HepG2 (cell line): ENCODE results near the gene CLIP2. TPM values are rescaled to one million over a fixed set of nuclear protein-coding genes. Genes with fewer than 3 reads are reported as not detected.

ENCODE experiments used
- ATAC-seq: fragments of 200-7000 bp; cut with Tn5 transposase; 3 replicates; pipeline ENCODE4 v1.9.1; 2020; ENCODE audit warnings: mild to moderate bottlenecking, moderate library complexity
- BruUV-seq: library from RNA; stranded (reverse); fragments of 400-500 nt; replicated peaks from 2 replicates; lab custom pipeline; 2021; lab: Mats Ljungman, UMichigan
- CTCF ChIA-PET: fragments of 300-600 bp; formaldehyde crosslinking; extraction: SDS; loops from one replicate; lab custom pipeline; 2021; ENCODE audit warnings: low total read pairs, inconsistent platforms, low intra/inter-chr PET ratio; lab: Yijun Ruan, JAX
- POLR2A ChIA-PET: fragments of 350-600 bp; sonication (Branson Sonifier 250); formaldehyde crosslinking; loops from one replicate; lab custom pipeline; 2020; ENCODE audit warnings: antibody characterized with exemption, inconsistent platforms; lab: Yijun Ruan, JAX
- DNase-seq: peaks from one replicate; pipeline ENCODE4 v3.0.0-alpha.2; 2015; ENCODE audit warnings: low spot score
- FAIRE-seq: peaks from 3 replicates; lab custom pipeline; 2011; peaks lifted over from hg19 to GRCh38; lab: Jason Lieb, UNC
- H2AFZ ChIP-seq: one replicate; pipeline ENCODE4 v1.6.1; 2011; ENCODE audit warnings: low read length, inconsistent platforms
- H3K27ac ChIP-seq: fragments of 300-600 bp; 3 replicates; pipeline ENCODE4 v1.8.0; 2011; ENCODE audit warnings: mixed run types, mild to moderate bottlenecking, mixed read lengths, low read length, inconsistent platforms; ENCODE audit not compliant: insufficient read depth; ENCODE audit errors: extremely low read length
- H3K27me3 ChIP-seq, 2 experiments: fragments of 200-600 bp in 1 of 2; 2 replicates in 1 of 2; 3 replicates in 1 of 2; pipeline versions ENCODE4 v1.6.0 to v1.8.0; 2011; ENCODE audit warnings: low read length in 2 of 2, mild to moderate bottlenecking in 2 of 2, moderate library complexity in 2 of 2, inconsistent platforms in 1 of 2; ENCODE audit not compliant: insufficient read depth in 2 of 2, control insufficient read depth in 1 of 2
- H3K36me3 ChIP-seq, 2 experiments: fragments of 200-600 bp in 1 of 2; replicated peaks in 1 of 2; 2 replicates in 1 of 2; 3 replicates in 1 of 2; pipeline versions ENCODE4 v1.5.1 to v1.8.0; 2011; ENCODE audit warnings: low read length in 2 of 2, inconsistent platforms in 1 of 2; ENCODE audit not compliant: insufficient read depth in 2 of 2, control insufficient read depth in 1 of 2
- H3K4me1 ChIP-seq: 2 replicates; pipeline ENCODE4 v1.5.1; 2012; ENCODE audit warnings: low read length, inconsistent platforms; ENCODE audit not compliant: insufficient read depth
- H3K4me2 ChIP-seq: 2 replicates; pipeline ENCODE4 v1.6.0; 2011; ENCODE audit warnings: low read depth, low read length, inconsistent platforms
- H3K4me3 ChIP-seq, 3 experiments: fragments of 200-600 bp in 1 of 3; sonication (generic), shearing (Covaris generic) in 1 of 3; replicated peaks in 1 of 3; 2 replicates each; pipeline ENCODE4 v1.5.1; 2011 to 2016; ENCODE audit warnings: low read length in 3 of 3, inconsistent platforms in 2 of 3, low read depth in 2 of 3, mild to moderate bottlenecking in 2 of 3, control low read depth in 1 of 3, mixed read lengths in 1 of 3; ENCODE audit not compliant: insufficient read depth in 1 of 3
- H3K79me2 ChIP-seq: one replicate; pipeline ENCODE4 v1.6.1; 2011; ENCODE audit warnings: low read length, inconsistent platforms; ENCODE audit not compliant: insufficient read depth
- H3K9ac ChIP-seq: 2 replicates; pipeline ENCODE4 v1.6.0; 2011; ENCODE audit warnings: mild to moderate bottlenecking, low read depth, low read length, inconsistent platforms; ENCODE audit not compliant: insufficient read depth
- H3K9me3 ChIP-seq: 2 replicates; pipeline ENCODE4 v1.5.1; 2012; ENCODE audit warnings: mild to moderate bottlenecking, low read length
- H4K20me1 ChIP-seq: 2 replicates; pipeline ENCODE4 v1.6.0; 2011; ENCODE audit warnings: inconsistent platforms, mild to moderate bottlenecking, low read length, moderate library complexity; ENCODE audit not compliant: insufficient read depth
- CREB1 ChIP-seq, 2 experiments: fragments of 450-650 bp in 1 of 2; IDR thresholded peaks; 2 replicates each; pipeline ENCODE4 v1.6.1; 2016 to 2017; ENCODE audit warnings: control low read depth in 1 of 2, mild to moderate bottlenecking in 1 of 2, missing compliant biosample characterization in 1 of 2, missing genetic modification characterization in 1 of 2
- EP300 ChIP-seq, 3 experiments: sonication (generic) in 1 of 3; formaldehyde crosslinking in 1 of 3; IDR thresholded peaks; 2 replicates each; pipeline versions ENCODE4 v1.5.1 to v1.6.1; 2011 to 2020; ENCODE audit warnings: low read depth in 2 of 3, low read length in 2 of 3, borderline replicate concordance in 1 of 3, improper control_type of control experiment in 1 of 3, mild to moderate bottlenecking in 1 of 3, missing genetic modification reagents in 1 of 3, moderate library complexity in 1 of 3
- ETV5 ChIP-seq: IDR thresholded peaks from 2 replicates; pipeline ENCODE4 v1.6.1; 2018; ENCODE audit warnings: missing biosample characterization, missing genetic modification reagents, inconsistent platforms, borderline replicate concordance
- HNF1B ChIP-seq: sonication (generic); formaldehyde crosslinking; IDR thresholded peaks from 2 replicates; pipeline ENCODE4 v1.5.1; 2020; ENCODE audit warnings: mild to moderate bottlenecking, moderate library complexity, missing genetic modification reagents
- KDM6A ChIP-seq: IDR thresholded peaks from 2 replicates; pipeline ENCODE4 v1.6.1; 2016; ENCODE audit warnings: low read depth
- SOX13 ChIP-seq, 3 experiments: fragments of 450-650 bp in 1 of 3; sonication (generic) in 1 of 3; formaldehyde crosslinking in 1 of 3; IDR thresholded peaks in 2 of 3; conservative IDR thresholded peaks in 1 of 3; 2 replicates each; pipeline versions ENCODE4 v1.5.0 to v1.6.1; 2016 to 2020; ENCODE audit warnings: antibody characterized with exemption in 1 of 3, mild to moderate bottlenecking in 1 of 3, missing compliant biosample characterization in 1 of 3, missing genetic modification reagents in 1 of 3, moderate library complexity in 1 of 3
- SRY ChIP-seq: sonication (generic); formaldehyde crosslinking; IDR thresholded peaks from 2 replicates; pipeline ENCODE4 v1.8.0; 2022; ENCODE audit warnings: mild to moderate bottlenecking, missing genetic modification reagents
- ZMYM3 ChIP-seq: sonication (generic); formaldehyde crosslinking; IDR thresholded peaks from 2 replicates; pipeline ENCODE4 v1.5.1; 2020; ENCODE audit warnings: mild to moderate bottlenecking, missing genetic modification reagents
- ZUFSP ChIP-seq: sonication (generic); formaldehyde crosslinking; IDR thresholded peaks from 2 replicates; pipeline ENCODE4 v1.9.0; 2021; ENCODE audit warnings: missing genetic modification reagents, mild to moderate bottlenecking, borderline replicate concordance
- WGBS: methylation state at CpG from one replicate; pipeline ENCODE4 v1.1.6; 2017; ENCODE audit warnings: low lambda C conversion rate; 5-methylcytosine and 5-hydroxymethylcytosine counted together
- in situ Hi-C: cut with HindIII; loops from 2 replicates; pipeline ENCODE4 v1.10.0; 2017; ENCODE audit warnings: low pct_unique_long_range_greater_than_20kb; ENCODE audit not compliant: extremely low pct_ligation_motif_present
- intact Hi-C: fragments of 100-400 bp; cut with micrococcal nuclease; formaldehyde crosslinking; loops from one replicate; pipeline ENCODE4 v1.10.0; 2022; ENCODE audit not compliant: unreplicated experiment
- polyA plus RNA-seq, 8 experiments: library from polyadenylated mRNA; depleted of rRNA in 3 of 8; stranded (reverse) in 7 of 8; unstranded in 1 of 8; fragments of >200 nt; fragmentation: Illumina TruSeq in 4 of 8; extraction: Trizol in 4 of 8; gene quantifications; 2 replicates each; pipeline versions ENCODE4 v1.2.1 to v1.2.3, GENCODE V29; 2011 to 2016; ENCODE audit warnings: low read depth in 4 of 8, missing spikeins in 1 of 8, mixed read lengths in 1 of 8; ENCODE audit not compliant: insufficient read depth in 1 of 8
- total RNA-seq, 5 experiments: library from RNA; depleted of rRNA; stranded (reverse); fragments of >200 nt; fragmentation: Illumina TruSeq; extraction: Trizol; gene quantifications; 2 replicates each; pipeline ENCODE4 v1.2.3, GENCODE V29; 2016; ENCODE audit warnings: low read depth in 1 of 5
- TF ChIP-seq, protein P1 (sequence below): sonication (generic); formaldehyde crosslinking; conservative IDR thresholded peaks from 2 replicates; pipeline ENCODE4 v1.4.0; 2020; ENCODE audit warnings: missing genetic modification reagents
- TF ChIP-seq, protein P2 (sequence below): sonication (generic); formaldehyde crosslinking; IDR thresholded peaks from 2 replicates; pipeline ENCODE4 v1.5.0; 2020; ENCODE audit warnings: missing genetic modification reagents
- TF ChIP-seq, protein P3 (sequence below): sonication (generic); formaldehyde crosslinking; IDR thresholded peaks from 2 replicates; pipeline ENCODE4 v1.5.1; 2020; ENCODE audit warnings: missing genetic modification reagents, mild to moderate bottlenecking, borderline replicate concordance

CLIP2 gene
- total and polyA plus RNA-seq, 2 of the 13 experiments (the other 11 are each of a cell fraction or from before 2014, with no cell fraction given), result 6.5 to 17.4 TPM

GRCh38 chr7:74258639-74259038 is 30.6 kb upstream of the CLIP2 start:
- Histone ChIP-seq H3K9ac (no peak overlapping the region), H4K20me1 (no peaks in the 10 kb centered on the region), H3K79me2 (peaks cover 4% of the 10 kb centered on the region), H3K4me1 (peaks cover 66% of the 10 kb centered on the region), H3K4me2 (peak overlapping the region; percentile 24; the same call in 1 of the 2 replicates), H3K27ac (no peak overlapping the region), H3K27me3 (no peaks in the 10 kb centered on the region; a peak in 1 of 5 replicates), H3K9me3 (no peaks in the 10 kb centered on the region), H3K36me3 (no peaks in the 10 kb centered on the region), H2AFZ (no peak overlapping the region), H3K4me3 (no peak overlapping the region)
- BruUV-seq, result no TSS peak
- ChIA-PET POLR2A (interaction anchor here (0.6 to 1.6 kb wide), 2 partner anchors 34 to 1662 kb away, joined by 3 to 6 read pairs; no protein-coding TSS in a partner anchor), CTCF (no interaction called here)
- 14% methylated on average over 9 of the region's 9 CpGs for WGBS
- DNase-seq (no peak), ATAC-seq (no peak), FAIRE-seq (no peak)
- in situ Hi-C loops (no loop called here), intact Hi-C loops (loop anchor here (5.0 kb wide), 1 partner anchor 34 kb away; no protein-coding TSS in a partner anchor)
- no peak for TF ChIP-seq SOX13 (IDR thresholded peaks at IDR 0.05)
- TF ChIP-seq SOX13 (CRISPR knock-in tag; conservative IDR thresholded peaks at IDR 0.05 in 1 of 2, IDR thresholded peaks at IDR 0.05 in 1 of 2), result peak in 1 of 2 experiments; percentile 30; a peak in 1 of 4 replicates
- TF ChIP-seq SRY, result no peak
- TF ChIP-seq, protein P1, sequence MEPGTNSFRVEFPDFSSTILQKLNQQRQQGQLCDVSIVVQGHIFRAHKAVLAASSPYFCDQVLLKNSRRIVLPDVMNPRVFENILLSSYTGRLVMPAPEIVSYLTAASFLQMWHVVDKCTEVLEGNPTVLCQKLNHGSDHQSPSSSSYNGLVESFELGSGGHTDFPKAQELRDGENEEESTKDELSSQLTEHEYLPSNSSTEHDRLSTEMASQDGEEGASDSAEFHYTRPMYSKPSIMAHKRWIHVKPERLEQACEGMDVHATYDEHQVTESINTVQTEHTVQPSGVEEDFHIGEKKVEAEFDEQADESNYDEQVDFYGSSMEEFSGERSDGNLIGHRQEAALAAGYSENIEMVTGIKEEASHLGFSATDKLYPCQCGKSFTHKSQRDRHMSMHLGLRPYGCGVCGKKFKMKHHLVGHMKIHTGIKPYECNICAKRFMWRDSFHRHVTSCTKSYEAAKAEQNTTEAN, result no peak
- no peak for TF ChIP-seq ZUFSP
- TF ChIP-seq CREB1 (IDR thresholded peaks at IDR 0.05), result no peak
- TF ChIP-seq CREB1 (CRISPR knock-in tag; IDR thresholded peaks at IDR 0.05), result no peak
- TF ChIP-seq KDM6A, result no peak
- TF ChIP-seq, protein P2, sequence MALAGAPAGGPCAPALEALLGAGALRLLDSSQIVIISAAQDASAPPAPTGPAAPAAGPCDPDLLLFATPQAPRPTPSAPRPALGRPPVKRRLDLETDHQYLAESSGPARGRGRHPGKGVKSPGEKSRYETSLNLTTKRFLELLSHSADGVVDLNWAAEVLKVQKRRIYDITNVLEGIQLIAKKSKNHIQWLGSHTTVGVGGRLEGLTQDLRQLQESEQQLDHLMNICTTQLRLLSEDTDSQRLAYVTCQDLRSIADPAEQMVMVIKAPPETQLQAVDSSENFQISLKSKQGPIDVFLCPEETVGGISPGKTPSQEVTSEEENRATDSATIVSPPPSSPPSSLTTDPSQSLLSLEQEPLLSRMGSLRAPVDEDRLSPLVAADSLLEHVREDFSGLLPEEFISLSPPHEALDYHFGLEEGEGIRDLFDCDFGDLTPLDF (CRISPR knock-in tag), result no peak
- no peak for TF ChIP-seq EP300 (IDR thresholded peaks at IDR 0.05; ENCODE audit: low read depth in 2 of 2, low read length in 2 of 2)
- no peak for TF ChIP-seq EP300 (CRISPR knock-in tag; IDR thresholded peaks at IDR 0.05; ENCODE audit: borderline replicate concordance)
- TF ChIP-seq HNF1B (CRISPR knock-in tag), result no peak
- TF ChIP-seq, protein P3, sequence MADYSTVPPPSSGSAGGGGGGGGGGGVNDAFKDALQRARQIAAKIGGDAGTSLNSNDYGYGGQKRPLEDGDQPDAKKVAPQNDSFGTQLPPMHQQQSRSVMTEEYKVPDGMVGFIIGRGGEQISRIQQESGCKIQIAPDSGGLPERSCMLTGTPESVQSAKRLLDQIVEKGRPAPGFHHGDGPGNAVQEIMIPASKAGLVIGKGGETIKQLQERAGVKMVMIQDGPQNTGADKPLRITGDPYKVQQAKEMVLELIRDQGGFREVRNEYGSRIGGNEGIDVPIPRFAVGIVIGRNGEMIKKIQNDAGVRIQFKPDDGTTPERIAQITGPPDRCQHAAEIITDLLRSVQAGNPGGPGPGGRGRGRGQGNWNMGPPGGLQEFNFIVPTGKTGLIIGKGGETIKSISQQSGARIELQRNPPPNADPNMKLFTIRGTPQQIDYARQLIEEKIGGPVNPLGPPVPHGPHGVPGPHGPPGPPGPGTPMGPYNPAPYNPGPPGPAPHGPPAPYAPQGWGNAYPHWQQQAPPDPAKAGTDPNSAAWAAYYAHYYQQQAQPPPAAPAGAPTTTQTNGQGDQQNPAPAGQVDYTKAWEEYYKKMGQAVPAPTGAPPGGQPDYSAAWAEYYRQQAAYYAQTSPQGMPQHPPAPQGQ, result no peak
- TF ChIP-seq ZMYM3 (CRISPR knock-in tag), result 0 out of 2 replicates have a peak, but pooled peaks have one; percentile 25
- TF ChIP-seq ETV5, result no peak
